ENCODE results near the gene PDE8B.
"Not testable (repeated sequence)": the region's sequence is repeated elsewhere in the genome, so short reads cannot be mapped to it uniquely, and the experiment has no call there.

PDE8B gene

DNA sequence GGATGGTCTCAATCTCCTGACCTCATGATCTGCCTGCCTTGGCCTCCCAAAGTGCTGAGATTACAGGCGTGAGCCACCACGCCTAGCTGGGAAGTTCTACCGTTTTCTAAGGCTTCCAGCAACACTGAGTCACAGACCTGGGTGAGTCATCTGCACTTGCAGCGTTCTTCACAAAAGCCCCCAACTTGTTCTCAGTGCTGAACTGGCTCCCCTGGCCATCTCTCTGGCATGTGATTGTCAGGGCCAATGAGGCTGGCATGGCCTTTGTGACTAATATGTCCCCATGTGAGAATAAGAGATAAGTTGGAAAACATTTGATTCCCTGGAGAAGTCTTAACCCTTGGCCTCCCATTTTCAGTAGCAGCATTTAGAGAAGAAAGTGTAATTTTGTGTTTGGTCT is 157.3 kb downstream of the PDE8B start:
- no peak for DNase-seq

DNA sequence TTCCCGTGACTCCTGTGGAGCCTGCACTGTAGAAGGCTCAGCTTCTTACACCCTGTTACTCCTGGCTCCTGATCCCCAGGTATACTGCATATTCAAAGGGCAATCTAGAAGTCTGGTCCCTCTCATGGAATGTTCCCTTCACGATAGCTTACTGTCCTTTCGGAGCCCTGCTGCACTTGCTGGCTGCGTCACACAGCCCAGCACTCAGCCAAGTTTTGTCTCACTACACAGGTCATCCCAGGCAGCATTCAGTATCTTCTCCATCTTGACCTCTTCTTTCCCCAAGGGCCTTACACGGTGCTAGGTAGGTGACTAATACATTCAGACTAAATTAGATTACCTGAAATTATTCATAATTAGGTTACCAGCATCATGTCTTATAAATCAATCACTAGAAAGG is 157.9 kb downstream of the PDE8B start:
- DNase-seq: no peak

DNA sequence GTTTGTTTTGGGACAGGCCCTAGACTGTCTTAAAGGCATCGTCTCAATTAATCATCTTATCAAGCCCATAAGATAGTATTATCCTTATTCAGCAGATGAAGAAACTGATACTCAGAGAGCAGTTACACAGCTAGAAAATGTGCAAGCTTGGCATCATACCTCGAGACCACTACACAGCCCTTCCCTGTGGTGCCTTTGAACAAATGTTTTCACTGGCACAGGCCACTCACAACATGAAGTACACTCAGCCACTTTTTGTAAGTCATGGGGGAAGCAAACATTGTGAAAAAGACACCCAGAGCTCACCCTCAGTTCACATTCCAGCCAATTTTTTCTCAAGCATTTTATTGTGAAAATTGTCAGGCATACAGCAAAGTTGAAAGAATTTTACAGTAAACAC is 159.1 kb downstream of the PDE8B start:
- no peak for DNase-seq

DNA sequence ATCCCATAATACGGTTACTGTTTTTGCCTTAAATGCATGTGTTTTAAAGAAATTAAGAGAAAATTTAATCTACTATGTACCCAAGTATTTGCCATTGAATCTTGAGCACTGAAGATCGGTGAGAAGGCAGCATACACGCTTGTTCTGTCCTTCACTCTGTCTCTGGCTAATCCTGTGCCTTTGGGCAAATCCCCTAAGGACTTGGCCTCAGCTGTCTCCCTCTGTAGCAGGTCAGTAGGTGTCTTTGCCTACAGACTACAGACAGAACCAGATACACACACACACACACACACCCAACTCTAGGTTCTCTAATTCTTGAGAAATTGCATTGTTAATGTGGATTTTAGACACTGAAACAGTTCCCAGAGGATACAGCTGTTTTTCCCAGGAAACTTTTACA is 164.2 kb downstream of the PDE8B start:
- DNase-seq: no peak

DNA sequence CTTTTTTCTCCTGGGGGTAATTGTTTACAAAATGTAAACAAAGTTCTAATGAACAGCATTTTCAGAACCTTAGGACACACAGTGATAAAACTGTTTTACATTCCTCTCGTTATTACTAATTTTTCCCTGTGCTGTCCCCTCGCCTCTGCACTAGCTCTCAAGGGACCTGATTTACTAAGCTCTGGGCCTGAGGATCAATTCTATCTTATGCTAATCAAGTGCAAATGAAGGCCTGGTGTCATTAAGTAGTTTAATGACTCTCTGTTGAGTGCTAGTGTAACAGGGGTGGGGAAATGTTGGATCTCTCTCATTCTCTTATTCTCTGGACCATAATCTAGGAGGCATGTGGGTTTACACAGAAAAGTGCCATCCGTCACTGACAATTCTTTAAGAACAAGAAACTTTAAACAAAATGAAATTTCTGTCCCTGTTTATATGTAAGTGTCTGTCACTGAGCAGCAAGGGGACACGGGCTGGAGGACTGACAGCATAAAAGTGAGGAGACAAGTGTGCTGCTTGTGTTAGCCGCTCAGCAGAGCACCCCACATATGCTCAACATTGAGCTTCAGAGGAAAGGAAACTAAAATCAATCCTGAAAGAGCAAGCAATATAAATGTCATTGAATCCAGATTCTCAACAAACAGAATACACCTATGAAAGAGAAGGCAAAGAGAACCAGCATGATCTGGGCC is 166.3 kb downstream of the PDE8B start:
- DNase-seq: no peak

DNA sequence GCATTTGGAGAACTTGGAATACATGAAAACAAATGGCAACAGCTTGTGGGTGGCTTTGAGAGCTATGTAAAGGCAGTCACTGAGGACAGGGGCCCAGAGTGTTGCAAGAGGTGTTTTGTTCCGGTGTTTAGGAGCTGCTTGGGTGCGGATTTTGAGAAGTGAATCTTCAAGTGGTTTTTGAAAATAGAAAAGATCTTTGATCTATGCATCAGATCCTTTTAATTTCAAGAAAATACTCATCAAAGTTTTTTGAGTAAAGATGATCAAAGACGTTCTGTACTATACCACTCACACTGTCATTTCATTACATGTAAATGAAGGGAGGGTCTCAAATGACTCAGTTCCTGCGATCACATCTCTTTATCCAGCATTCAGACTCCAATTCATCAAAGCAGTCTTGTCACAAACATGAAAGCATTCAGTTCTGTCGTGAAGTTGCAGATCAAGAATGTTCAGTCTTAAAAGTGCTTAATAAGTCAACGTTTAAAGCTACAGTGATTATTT is 169.1 kb downstream of the PDE8B start:
- DNase-seq: no peak

DNA sequence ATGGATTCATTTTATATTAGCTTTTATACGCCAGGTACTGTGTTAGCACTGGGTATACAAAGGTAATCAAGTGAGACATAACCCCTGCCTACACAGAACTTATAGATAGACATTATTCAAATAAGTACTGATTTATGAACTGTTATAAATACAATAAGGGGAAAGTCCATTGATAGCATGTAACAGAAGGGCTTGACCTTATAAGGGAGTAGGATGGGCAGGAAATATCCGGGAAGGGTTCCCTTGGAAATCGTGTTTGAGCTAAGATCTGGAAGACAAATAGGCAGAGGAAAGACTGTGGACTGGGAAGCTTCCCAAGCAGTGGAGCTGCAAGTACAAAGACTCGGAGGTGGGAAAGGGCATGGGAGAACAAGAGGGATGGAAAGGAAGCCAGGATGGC is 170.2 kb downstream of the PDE8B start:
- no peak for DNase-seq

DNA sequence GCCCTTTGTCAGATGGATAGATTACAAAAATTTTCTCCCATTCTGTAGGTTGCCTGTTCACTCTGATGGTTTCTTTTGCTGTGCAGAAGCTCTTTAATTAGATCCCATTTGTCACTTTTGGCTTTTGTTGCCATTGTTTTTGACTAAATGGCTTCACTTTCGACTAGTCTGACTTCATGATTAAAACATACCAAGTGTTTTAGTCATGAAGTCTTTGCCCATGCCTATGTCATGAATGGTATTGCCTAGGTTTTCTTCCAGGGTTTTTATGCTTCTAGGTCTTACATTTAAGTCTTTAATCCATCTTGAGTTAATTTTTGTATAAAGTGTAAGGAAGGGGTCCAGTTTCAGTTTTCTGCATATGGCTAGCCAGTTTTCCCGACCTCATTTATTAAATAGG is 172.9 kb downstream of the PDE8B start:
- not testable (repeated sequence) for DNase-seq

DNA sequence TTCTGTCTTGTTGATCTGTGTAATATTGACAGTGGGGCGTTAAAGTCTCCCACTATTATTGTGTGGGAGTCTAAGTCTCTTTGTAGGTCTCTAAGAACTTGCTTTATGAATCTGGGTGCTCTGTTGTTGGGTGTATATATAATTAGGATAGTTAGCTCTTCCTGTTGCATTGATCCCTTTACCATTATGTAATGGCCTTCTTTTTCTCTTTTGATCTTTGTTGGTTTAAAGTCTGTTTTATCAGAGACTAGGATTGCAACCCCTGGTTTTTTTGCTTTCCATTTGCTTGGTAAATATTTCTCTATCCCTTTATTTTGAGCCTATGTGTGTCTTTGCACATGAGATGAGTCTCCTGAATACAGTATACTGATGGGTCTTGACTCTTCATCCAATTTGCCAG is 175.9 kb downstream of the PDE8B start:
- not testable (repeated sequence) for DNase-seq

DNA sequence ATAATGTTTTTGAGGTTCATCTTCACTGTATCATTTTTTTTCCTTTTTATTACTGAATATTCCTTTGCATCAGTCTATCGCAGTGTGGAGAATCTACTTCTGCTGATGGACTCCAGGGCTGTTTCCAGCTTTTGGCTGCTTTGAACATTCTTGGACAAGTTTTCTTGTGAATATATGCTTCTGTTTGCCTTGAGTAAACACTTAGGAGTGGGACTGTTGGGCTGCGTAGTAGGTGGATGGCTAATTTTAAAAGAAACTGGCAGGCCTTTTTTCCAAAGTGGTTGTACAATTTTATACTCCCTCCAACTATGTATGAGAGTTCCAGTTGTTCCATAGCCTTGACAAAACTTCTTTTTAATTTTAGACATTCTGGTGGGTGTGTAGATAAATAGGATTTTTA is 179.3 kb downstream of the PDE8B start:
- DNase-seq: no peak

DNA sequence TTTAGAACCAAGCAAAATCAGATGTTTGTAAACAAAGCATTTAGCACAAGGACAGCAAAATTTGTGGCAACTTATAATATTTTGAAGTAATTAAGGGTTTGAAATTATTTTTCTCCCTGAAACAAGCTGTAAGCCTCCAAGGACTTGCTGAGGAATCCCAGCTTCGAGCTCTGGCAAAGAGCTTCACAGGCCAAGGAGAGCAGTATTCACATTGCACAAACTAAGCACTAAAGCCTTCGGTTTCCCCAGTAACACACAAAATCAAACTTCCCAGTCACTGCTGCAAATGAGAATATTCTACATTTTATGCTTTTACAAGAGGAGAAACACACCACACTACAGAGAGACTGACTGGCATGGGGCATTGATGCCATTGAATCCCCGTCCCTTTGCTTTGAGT is 179.7 kb downstream of the PDE8B start:
- DNase-seq: no peak

DNA sequence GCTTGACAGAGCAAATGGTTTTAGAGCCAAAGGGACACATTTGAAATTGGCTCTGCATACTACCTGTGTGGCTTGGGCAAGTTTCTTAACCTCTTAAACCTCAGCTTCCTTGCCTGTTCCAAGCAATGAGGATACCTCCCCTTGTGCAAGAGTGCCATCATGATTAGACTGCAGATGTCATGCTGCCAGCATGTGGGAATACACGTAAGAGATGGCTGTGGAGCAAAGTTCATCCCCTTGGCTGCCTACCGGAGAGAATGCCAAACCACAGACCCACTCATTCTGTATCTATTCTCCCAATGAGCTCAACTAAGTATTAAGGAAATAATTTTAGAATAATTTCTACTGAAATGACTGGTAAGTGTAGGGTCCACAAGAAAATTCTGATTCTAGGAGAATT is 180.3 kb downstream of the PDE8B start:
- DNase-seq: no peak

DNA sequence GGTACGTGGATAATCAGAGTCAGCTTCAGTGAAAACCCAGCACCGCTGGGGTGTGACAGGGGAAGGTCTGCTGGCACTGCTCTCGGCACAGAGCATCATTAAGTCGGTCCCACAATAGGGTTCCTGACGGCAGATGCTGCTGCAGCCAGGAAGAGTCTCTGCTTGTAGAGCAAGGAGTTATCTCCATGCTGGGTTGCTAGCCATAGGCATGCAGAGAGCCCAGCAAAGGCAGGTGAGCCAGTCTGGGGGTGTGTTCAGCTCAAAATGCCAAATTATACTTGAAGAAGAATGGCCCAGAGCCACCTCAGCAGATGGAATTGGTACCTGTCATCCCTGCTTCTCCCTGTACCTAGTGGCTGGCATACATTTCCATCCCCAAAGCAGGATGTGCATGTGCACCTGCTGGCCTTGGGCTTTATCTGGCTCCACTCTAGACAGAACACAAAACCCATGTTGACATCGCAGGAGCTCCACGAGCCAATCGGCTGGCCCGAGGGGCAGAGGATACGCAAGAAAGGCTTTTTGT is 180.8 kb downstream of the PDE8B start:
- DNase-seq: no peak

DNA sequence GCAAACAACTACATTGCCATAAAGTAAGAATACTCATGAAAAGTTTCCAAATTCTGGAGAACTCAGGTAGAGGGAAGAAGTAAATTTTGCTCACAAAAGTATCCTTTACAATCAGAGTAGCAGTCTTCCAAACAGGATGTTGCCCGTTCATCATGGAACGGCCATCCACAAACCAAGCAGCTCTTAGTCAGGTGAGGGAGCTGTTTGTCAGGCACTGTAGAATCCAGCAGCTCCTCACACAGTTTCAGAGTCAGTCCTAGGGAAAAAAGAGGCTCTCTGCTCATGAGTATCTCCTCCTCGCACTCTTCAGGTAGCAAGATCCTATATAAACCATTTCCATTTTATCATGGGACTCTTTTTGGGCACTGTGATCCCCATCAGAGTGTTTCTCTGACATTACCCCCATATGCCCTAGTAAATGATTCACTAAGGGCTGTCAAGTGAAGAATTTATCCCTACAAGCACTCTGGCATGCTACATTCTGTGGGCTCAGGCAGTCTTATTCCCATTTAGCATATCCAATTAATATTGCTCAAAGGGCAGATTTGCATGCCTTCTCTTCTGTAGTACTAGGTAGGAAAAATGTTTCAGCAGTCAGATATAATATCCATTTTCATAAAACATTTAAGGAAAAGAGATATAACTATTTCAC is 183.7 kb downstream of the PDE8B start:
- DNase-seq: peak; percentile 40

DNA sequence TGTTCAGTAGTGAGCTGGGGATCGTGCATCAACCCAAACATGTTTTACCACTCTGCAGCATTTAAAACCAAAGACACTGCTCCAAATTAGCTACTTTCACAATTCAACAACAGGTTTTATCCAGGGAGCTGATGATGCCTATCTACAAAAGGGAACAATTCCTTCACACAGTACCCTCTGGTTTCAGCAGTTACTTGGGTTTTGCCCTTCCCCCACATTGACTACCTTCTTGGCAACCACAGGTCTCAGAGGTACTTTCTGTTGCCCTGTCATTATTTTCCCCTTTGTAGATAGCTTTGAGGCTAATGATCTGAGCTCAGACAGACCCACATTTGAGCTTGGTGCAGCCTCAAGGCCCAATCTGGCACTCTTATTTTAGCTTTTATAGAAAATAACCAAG is 185.5 kb downstream of the PDE8B start:
- DNase-seq: peak; percentile 91

DNA sequence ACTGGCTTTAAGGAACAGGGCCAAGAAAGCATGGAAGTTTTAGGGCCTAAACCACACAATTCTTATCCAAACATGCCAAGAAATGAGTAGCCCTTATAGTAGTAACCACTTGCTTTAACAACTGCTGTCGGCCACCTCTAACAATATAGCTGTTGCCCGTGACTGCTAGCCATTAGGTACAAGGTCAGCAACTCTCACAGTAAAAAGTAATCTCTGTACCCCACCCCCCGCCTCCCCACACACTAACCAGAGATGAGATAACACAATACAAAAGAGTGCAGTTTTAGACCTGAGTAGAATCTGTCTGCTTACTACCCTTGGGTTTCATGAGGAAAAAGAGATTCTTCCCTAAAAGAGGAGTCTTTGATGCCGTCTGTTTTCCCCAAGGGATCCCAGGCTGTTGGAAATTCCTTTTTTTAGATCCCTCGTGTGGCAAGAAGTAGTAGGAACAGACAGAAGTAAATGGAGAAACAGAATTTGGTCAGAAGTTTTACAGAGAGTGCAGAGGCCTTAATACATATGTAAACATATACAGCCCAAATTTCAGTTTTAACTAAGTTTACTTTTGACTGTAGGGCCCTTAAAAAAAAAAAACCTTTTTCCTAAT is 187.3 kb downstream of the PDE8B start:
- DNase-seq: no peak

DNA sequence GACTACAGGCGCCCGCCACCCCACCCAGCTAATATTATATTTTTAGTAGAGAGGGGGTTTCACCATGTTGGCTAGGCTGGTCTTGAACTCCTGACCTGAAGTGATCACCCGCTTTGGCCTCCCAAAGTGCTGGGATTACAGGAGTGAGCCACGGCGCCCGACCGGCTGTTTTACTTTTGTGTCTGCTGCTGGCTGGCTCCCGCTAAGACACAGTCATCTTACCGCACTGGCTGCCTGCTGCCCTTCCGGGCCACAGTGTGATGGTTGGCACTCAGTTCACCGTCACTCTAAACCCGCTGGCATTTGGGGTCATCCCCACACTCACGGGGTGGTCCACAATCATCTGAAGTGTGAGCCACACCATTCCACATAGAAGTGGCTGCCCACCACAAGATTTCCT is 188.0 kb downstream of the PDE8B start:
- DNase-seq: no peak

DNA sequence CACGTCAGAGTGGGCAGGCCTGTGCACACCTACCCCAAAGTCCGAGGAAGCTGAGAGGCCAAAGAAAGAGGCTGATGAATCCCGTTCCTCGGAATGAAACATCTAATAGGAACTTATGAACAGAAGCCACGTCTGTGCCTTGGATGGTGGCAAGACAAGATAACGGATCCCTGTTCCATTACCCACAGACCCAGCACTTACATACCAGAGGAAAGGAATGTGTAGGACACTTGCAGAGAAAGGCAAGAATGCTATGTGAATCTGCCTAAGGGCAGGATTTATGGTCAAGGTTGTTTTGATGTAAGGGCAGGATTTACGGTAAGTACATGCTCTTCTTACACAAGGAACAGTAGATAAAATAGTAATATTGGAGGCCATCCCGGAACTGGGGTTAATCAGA is 188.4 kb downstream of the PDE8B start:
- DNase-seq: no peak

DNA sequence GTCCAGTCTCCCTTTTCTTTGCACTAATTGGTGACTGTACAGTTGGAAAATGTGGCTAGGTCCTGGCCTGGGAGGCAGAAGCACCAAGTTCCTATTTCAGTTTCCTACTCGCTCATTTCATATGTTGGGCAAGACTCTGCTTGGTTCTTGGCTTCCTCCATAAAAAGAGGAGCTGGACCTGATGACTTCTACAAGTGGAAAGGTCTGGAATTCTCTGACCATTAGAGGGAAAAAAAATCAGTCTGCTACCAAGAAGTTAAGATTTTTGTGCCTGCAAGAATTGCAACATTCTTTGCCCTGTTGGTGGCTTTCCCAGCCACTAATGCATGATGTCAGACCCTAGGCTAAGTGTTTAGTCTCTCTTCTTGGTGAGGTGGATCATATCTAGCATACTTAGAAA is 190.2 kb downstream of the PDE8B start:
- no peak for DNase-seq

DNA sequence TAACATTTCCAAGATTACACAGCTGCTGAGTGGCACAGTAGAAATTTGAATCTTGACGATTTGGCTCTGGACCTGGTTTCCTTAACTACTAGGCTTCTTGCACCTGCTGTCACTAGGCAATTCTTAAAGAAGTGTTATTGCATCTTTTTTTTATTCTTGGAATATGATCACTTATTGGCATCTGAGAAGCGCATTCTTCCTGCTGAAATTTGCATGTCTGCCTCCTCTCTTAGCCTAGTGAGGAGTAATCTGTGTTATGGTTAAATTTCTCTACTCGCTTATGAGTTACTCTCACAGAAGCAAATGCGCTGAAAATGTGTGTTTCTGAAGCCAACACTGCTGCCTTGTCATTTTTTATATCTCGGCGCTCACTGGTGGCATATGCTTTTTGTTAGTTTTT is 192.3 kb downstream of the PDE8B start:
- no peak for DNase-seq

DNA sequence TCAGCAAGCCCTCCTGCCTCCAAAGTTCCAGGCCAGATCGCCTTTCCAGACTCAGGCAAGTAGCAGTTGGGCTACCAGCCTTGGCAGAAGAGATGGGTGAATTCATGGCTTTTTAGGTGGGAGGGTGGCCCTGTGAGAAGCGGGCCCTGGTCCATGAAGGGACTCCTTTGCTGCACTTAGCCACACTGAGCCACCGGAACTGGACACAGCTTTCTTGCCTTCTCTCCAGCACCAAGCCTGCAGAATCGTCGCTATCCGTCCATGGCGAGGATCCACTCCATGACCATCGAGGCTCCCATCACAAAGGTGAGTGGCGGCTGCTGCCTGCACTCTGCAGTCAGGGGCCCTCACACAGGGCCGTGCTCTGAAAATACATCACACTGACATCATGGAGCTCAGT is 196.7 kb downstream of the PDE8B start:
- DNase-seq: no peak

DNA sequence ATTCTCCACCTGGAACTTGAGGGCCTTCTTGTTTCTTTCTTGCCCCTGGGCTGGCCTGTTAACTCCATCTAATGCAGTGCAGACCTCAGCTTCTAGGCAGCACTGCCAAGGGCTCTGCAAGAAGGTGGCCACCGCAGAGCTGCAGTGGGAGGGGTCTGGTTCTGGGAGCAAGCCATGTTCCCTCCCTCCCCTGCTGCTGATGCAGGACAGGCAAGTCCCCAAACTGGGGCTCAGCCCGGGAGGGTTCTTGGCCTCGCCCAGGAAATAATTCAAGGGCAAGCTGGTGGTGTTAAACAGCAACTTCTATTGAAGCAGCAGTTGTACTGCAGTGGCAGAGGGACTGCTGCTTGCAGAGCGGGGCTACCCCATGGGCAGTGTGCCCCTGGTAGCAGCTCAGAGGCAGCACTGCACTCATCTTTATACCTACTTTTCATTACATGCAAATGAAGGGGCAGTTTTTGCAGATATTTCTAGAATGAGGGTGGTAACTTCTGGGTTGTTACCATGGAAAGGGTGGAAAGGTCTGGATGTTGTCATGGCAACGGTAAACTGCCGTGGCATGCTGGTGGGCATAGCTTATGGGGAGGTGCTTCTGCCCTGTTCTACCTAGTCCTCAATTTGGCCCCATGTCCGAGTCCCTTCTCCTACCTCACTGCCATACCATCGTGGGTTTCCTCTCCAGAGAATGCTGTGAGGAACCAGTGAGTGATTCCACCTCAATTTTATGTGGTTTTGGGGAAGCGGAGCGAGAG is 199.6 kb downstream of the PDE8B start:
- DNase-seq: no peak

DNA sequence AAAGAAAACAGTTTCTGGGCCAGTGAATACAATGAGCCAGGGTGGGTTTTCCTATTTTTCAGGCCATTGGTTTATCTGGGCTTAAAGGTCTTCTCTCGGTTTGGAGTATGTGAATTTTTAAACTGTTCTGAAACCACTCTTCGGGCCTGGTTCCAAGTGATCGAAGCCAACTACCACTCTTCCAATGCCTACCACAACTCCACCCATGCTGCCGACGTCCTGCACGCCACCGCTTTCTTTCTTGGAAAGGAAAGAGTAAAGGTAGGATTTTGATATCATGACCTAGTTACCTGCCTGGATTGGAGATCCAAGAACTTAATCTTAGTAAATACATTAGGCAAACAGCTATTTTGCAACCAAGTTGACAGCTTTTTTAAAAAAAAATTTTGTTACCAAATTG is 202.6 kb downstream of the PDE8B start:
- no peak for DNase-seq

Measured in NCI-H69 (cell line).